Fibroblast of lung (primary cell): Measurements from ENCODE around the gene PRSS22. TPM values are rescaled to one million over a fixed set of nuclear protein-coding genes. Genes with fewer than 3 reads are reported as not detected.

Source experiments
- DNase-seq, 2 donors: peaks; one replicate each; pipeline versions ENCODE4 v3.0.0 to v3.0.0-alpha.2; 2010; ENCODE audit warnings: low read depth in 2 of 2
- H2AFZ ChIP-seq: 2 replicates; pipeline ENCODE4 v1.5.1; 2012; ENCODE audit warnings: low read length, control low read depth, inconsistent platforms
- H3K27ac ChIP-seq: 2 replicates; pipeline ENCODE4 v1.5.1; 2011; ENCODE audit warnings: low read length, control low read depth; ENCODE audit not compliant: insufficient read depth
- H3K27me3 ChIP-seq: 2 replicates; pipeline ENCODE4 v1.5.1; 2011; ENCODE audit warnings: mild to moderate bottlenecking, low read length; ENCODE audit not compliant: control insufficient read depth, insufficient read depth
- H3K36me3 ChIP-seq: 2 replicates; pipeline ENCODE4 v1.5.1; 2011; ENCODE audit warnings: low read length; ENCODE audit not compliant: control insufficient read depth, insufficient read depth
- H3K4me1 ChIP-seq: 2 replicates; pipeline ENCODE4 v1.5.1; 2011; ENCODE audit warnings: low read length; ENCODE audit not compliant: control insufficient read depth, insufficient read depth; ENCODE audit errors: extremely low read depth
- H3K4me2 ChIP-seq: 2 replicates; pipeline ENCODE4 v1.5.1; 2011; ENCODE audit warnings: low read length, control low read depth; ENCODE audit not compliant: insufficient read depth; ENCODE audit errors: extremely low read depth
- H3K4me3 ChIP-seq, 4 experiments: fragments of 200-600 bp in 1 of 4; sonication (generic) in 1 of 4; replicated peaks in 1 of 4; 2 replicates each; pipeline ENCODE4 v1.5.1; 2011 to 2016; ENCODE audit warnings: low read length in 4 of 4, low read depth in 3 of 4, mild to moderate bottlenecking in 3 of 4, control low read depth in 2 of 4, inconsistent platforms in 1 of 4, mixed read lengths in 1 of 4; ENCODE audit not compliant: insufficient read depth in 1 of 4; ENCODE audit errors: control extremely low read depth in 1 of 4
- H3K79me2 ChIP-seq: 2 replicates; pipeline ENCODE4 v1.5.1; 2012; ENCODE audit warnings: mild to moderate bottlenecking, low read length, inconsistent platforms; ENCODE audit not compliant: control insufficient read depth, insufficient read depth
- H3K9ac ChIP-seq: 2 replicates; pipeline ENCODE4 v1.5.1; 2011; ENCODE audit warnings: mild to moderate bottlenecking, low read length, control low read depth; ENCODE audit not compliant: insufficient read depth
- H3K9me3 ChIP-seq: 2 replicates; pipeline ENCODE4 v1.5.1; 2012; ENCODE audit warnings: low read depth, low read length; ENCODE audit not compliant: control insufficient read depth, insufficient read depth
- H4K20me1 ChIP-seq: 2 replicates; pipeline ENCODE4 v1.5.1; 2011; ENCODE audit warnings: low read length; ENCODE audit not compliant: control insufficient read depth, insufficient read depth; ENCODE audit errors: extremely low read depth
- EZH2 ChIP-seq: IDR thresholded peaks from 2 replicates; pipeline ENCODE4 v1.5.1; 2012; ENCODE audit warnings: low read length, control low read depth, mild to moderate bottlenecking; ENCODE audit errors: missing control alignments
- polyA plus RNA-seq, 2 donors: library from polyadenylated mRNA; depleted of rRNA in 1 of 2; stranded (reverse) in 1 of 2; unstranded in 1 of 2; fragments of >200 nt; gene quantifications; 2 replicates each; pipeline ENCODE4 v1.2.1, GENCODE V29; 2011 to 2012; ENCODE audit warnings: missing spikeins in 1 of 2
- total RNA-seq: library from RNA; depleted of rRNA; stranded (reverse); fragments of >200 nt; gene quantifications from 2 replicates; pipeline ENCODE4 v1.2.1, GENCODE V29; 2014
- TF ChIP-seq, protein P1 (sequence below), 2 donors: IDR thresholded peaks in 1 of 2; conservative IDR thresholded peaks in 1 of 2; 1 replicate in 1 of 2; 2 replicates in 1 of 2; pipeline ENCODE4 v1.5.1; 2011 to 2012; ENCODE audit warnings: low read length in 2 of 2, control low read depth in 1 of 2, inconsistent platforms in 1 of 2, low read depth in 1 of 2, mild to moderate bottlenecking in 1 of 2

PRSS22 gene
- total and polyA plus RNA-seq, 2 donors (not counting 1 experiment from before 2014, with no cell fraction given): 0.17 TPM; not detected in 1

- Histone ChIP-seq H3K4me2 (no peak overlapping the region), H3K27ac (no peak overlapping the region), H3K79me2 (no peaks in the 10 kb centered on the region), H3K4me1 (no peaks in the 10 kb centered on the region), H3K9ac (no peak overlapping the region), H3K27me3 (no peaks in the 10 kb centered on the region), H3K4me3 (no peak overlapping the region), H2AFZ (no peak overlapping the region), H3K9me3 (no peaks in the 10 kb centered on the region), H3K36me3 (peaks cover 10% of the 10 kb centered on the region), H4K20me1 (no peaks in the 10 kb centered on the region)
- peak in 1 of 2 donors; percentile 46 for DNase-seq
- TF ChIP-seq EZH2: no peak
- TF ChIP-seq, protein P1, sequence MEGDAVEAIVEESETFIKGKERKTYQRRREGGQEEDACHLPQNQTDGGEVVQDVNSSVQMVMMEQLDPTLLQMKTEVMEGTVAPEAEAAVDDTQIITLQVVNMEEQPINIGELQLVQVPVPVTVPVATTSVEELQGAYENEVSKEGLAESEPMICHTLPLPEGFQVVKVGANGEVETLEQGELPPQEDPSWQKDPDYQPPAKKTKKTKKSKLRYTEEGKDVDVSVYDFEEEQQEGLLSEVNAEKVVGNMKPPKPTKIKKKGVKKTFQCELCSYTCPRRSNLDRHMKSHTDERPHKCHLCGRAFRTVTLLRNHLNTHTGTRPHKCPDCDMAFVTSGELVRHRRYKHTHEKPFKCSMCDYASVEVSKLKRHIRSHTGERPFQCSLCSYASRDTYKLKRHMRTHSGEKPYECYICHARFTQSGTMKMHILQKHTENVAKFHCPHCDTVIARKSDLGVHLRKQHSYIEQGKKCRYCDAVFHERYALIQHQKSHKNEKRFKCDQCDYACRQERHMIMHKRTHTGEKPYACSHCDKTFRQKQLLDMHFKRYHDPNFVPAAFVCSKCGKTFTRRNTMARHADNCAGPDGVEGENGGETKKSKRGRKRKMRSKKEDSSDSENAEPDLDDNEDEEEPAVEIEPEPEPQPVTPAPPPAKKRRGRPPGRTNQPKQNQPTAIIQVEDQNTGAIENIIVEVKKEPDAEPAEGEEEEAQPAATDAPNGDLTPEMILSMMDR (conservative IDR thresholded peaks at IDR 0.05 in 1 of 2, IDR thresholded peaks at IDR 0.05 in 1 of 2; ENCODE audit: low read depth in 1 of 2, low read length in 2 of 2): no peak
Observed at GRCh38 chr16:2895813-2896212, 37.8 kb upstream of the PRSS22 start.

- Histone ChIP-seq H3K4me3 (no peak overlapping the region), H2AFZ (no peak overlapping the region), H3K27ac (no peak overlapping the region), H3K4me2 (no peak overlapping the region), H3K27me3 (no peaks in the 10 kb centered on the region), H3K4me1 (no peaks in the 10 kb centered on the region), H3K9me3 (no peaks in the 10 kb centered on the region), H3K9ac (no peak overlapping the region), H4K20me1 (no peaks in the 10 kb centered on the region), H3K36me3 (peaks cover 10% of the 10 kb centered on the region), H3K79me2 (no peaks in the 10 kb centered on the region)
- no peak for DNase-seq
- no peak for TF ChIP-seq EZH2
- TF ChIP-seq, protein P1 (conservative IDR thresholded peaks at IDR 0.05 in 1 of 2, IDR thresholded peaks at IDR 0.05 in 1 of 2; ENCODE audit: low read depth in 1 of 2, low read length in 2 of 2): no peak
Observed at GRCh38 chr16:2894231-2894630, 36.3 kb upstream of the PRSS22 start.

DNA sequence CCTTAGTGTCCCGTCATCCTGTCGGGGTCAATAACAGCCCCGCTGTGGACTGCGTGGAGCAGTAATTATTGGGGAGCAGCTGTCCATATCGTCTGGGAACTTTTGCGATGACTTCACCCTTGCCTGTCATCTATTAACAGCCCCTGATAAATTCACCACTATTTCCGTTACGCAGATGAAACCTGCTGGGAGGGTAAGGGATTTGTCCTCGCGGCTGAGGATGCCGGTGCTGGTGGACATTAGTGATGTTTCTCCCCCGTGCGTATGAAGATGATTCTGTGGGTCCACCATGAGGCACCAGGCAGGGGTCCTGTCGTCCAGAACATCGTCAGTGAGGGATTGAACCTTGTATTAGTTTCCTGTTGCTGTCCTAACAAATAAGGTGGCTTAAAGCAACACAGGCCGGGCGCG lies 26.1 kb upstream of the PRSS22 start:
- H3K9ac ChIP-seq: peak overlapping the region; percentile 96
- H3K9me3 ChIP-seq: no peaks in the 10 kb centered on the region
- no peaks in the 10 kb centered on the region for H4K20me1 ChIP-seq
- H3K4me1 ChIP-seq: peaks cover 2% of the 10 kb centered on the region
- TF ChIP-seq, protein P1 (conservative IDR thresholded peaks at IDR 0.05 in 1 of 2, IDR thresholded peaks at IDR 0.05 in 1 of 2; ENCODE audit: low read depth in 1 of 2, low read length in 2 of 2): no peak
- TF ChIP-seq EZH2: no peak
- no peak for DNase-seq
- peak overlapping the region; percentile 76 to 87 (median 82) for H3K4me3 ChIP-seq
- peak overlapping the region; percentile 95 for H3K4me2 ChIP-seq
- H2AFZ ChIP-seq: peak overlapping the region; percentile 47
- H3K79me2 ChIP-seq: peaks cover 10% of the 10 kb centered on the region
- H3K27ac ChIP-seq: peak overlapping the region; percentile 90
- H3K36me3 ChIP-seq: no peaks in the 10 kb centered on the region
- no peaks in the 10 kb centered on the region for H3K27me3 ChIP-seq
